Mucosa of gallbladder (tissue), 1 donor: ENCODE results near the gene TAAR2. TPM values are rescaled to one million over a fixed set of nuclear protein-coding genes. Genes with fewer than 3 reads are reported as not detected.
A peak's percentile ranks its signal among the peaks of the same experiment; 100 is the strongest.
"Not testable (repeated sequence)": the region's sequence is repeated elsewhere in the genome, so short reads cannot be mapped to it uniquely, and the experiment has no call there.

Source experiments
- DNase-seq: peaks from one replicate; pipeline ENCODE4 v3.0.0-alpha.2; 2020; ENCODE audit warnings: low spot score
- total RNA-seq: library from RNA; stranded (reverse); gene quantifications from one replicate; pipeline ENCODE4 v1.2.1, GENCODE V29; 2021
- donor health status: DM: no; HTN: no; CAD: no.

Gene TAAR2
- total RNA-seq: not detected

GRCh38 chr6:132624175-132624574 lies at the start of gene TAAR2:
TAAR2 (minus strand) TSS chr6:132624275; CDS start chr6:132624275, 0 bp downstream.
- DNase-seq: no peak

- no peak for DNase-seq
These were observed 49.5 kb upstream of the TAAR2 start for GRCh38 chr6:132673376-132674094.

- peak; percentile 23 for DNase-seq
These were observed 47.2 kb upstream of the TAAR2 start for GRCh38 chr6:132671295-132671694.

- DNase-seq: no peak
These were observed 45.7 kb upstream of the TAAR2 start for GRCh38 chr6:132669690-132670291.

- DNase-seq: no peak
These were observed 42.0 kb upstream of the TAAR2 start for GRCh38 chr6:132666118-132666517.

GRCh38 chr6:132664309-132665034 lies 40.4 kb upstream of the TAAR2 start:
- no peak for DNase-seq

- DNase-seq: no peak
These were observed 39.6 kb upstream of the TAAR2 start for GRCh38 chr6:132663661-132664060.

- no peak for DNase-seq
These were observed 37.8 kb upstream of the TAAR2 start for GRCh38 chr6:132661906-132662305.

GRCh38 chr6:132659082-132659481 lies 35.0 kb upstream of the TAAR2 start, which contains the start of gene TAAR1:
TAAR1 (minus strand) TSS chr6:132659182; CDS start chr6:132646003, 13,179 bp downstream.
- no peak for DNase-seq

- no peak for DNase-seq
These were observed 27.0 kb upstream of the TAAR2 start for GRCh38 chr6:132651062-132651461.

- no peak for DNase-seq
These were observed 26.4 kb upstream of the TAAR2 start for GRCh38 chr6:132650429-132650828.

GRCh38 chr6:132648828-132649227 lies 24.8 kb upstream of the TAAR2 start:
- no peak for DNase-seq

GRCh38 chr6:132648356-132648755 lies 24.3 kb upstream of the TAAR2 start:
- DNase-seq: no peak

GRCh38 chr6:132643547-132643946 lies 19.5 kb upstream of the TAAR2 start:
- no peak for DNase-seq

- DNase-seq: not testable (repeated sequence)
These were observed 13.1 kb upstream of the TAAR2 start for GRCh38 chr6:132637135-132637534.

- not testable (repeated sequence) for DNase-seq
These were observed 11.8 kb upstream of the TAAR2 start for GRCh38 chr6:132635906-132636305.

- DNase-seq: not testable (repeated sequence)
These were observed 11.2 kb upstream of the TAAR2 start for GRCh38 chr6:132635288-132635687.

GRCh38 chr6:132634796-132635195 lies 10.7 kb upstream of the TAAR2 start:
- DNase-seq: no peak

- DNase-seq: no peak
These were observed 9.3 kb upstream of the TAAR2 start for GRCh38 chr6:132633362-132633761.

GRCh38 chr6:132623106-132623845 lies 799 bp downstream of the TAAR2 start:
- no peak for DNase-seq

GRCh38 chr6:132616677-132617076 lies 7.4 kb downstream of the TAAR2 start:
- no peak for DNase-seq

- DNase-seq: no peak
These were observed 9.5 kb downstream of the TAAR2 start for GRCh38 chr6:132614554-132614953.
